HCT116 (cell line): ENCODE measurements around the gene EID2B. TPM values are rescaled to one million over a fixed set of nuclear protein-coding genes. Genes with fewer than 3 reads are reported as not detected.
A peak's percentile ranks its signal among the peaks of the same experiment; 100 is the strongest.

Experiments
- ATAC-seq: fragments of 200-7000 bp; cut with Tn5 transposase; 2 replicates; pipeline ENCODE4 v1.9.1; 2020; ENCODE audit warnings: mild to moderate bottlenecking, moderate library complexity
- BruUV-seq: library from RNA; stranded (reverse); fragments of 400-500 nt; replicated peaks from 2 replicates; lab custom pipeline; 2021; lab: Mats Ljungman, UMichigan
- CTCF ChIA-PET: fragments of 300-600 bp; sonication (Branson Sonifier 250); formaldehyde crosslinking; loops from one replicate; lab custom pipeline; 2021; ENCODE audit warnings: antibody characterized with exemption; lab: Charles Lee
- POLR2A ChIA-PET: fragments of 300-600, 350-600 bp; sonication (Branson Sonifier 250); formaldehyde crosslinking; loops from one replicate; lab custom pipeline; 2021; ENCODE audit warnings: antibody characterized with exemption; lab: Charles Lee
- RAD21 ChIA-PET, 2 experiments: fragments of 300-600 bp; sonication (Branson Sonifier 250); formaldehyde crosslinking; loops; one replicate each; lab custom pipeline; 2023; ENCODE audit warnings: low total read pairs in 2 of 2; ENCODE audit not compliant: uncharacterized antibody in 2 of 2, unreplicated experiment in 2 of 2, low non-redundant PET in 1 of 2; lab: Charles Lee
- DNase-seq: peaks from one replicate; pipeline ENCODE4 v3.0.0-alpha.2; 2010; ENCODE audit warnings: low read depth, low spot score
- H2AFZ ChIP-seq: fragments of 200-600 bp; shearing (Covaris generic), sonication (generic); 2 replicates; pipeline ENCODE4 v1.6.1; 2017; ENCODE audit warnings: low read depth, mixed run types, mixed read lengths, antibody characterized with exemption, low read length; ENCODE audit not compliant: poor library complexity, severe bottlenecking
- H3K27ac ChIP-seq: 2 replicates; pipeline ENCODE4 v1.5.1; 2012; ENCODE audit warnings: low read depth, low read length
- H3K27me3 ChIP-seq: fragments of 200-600 bp; sonication (generic); 2 replicates; pipeline ENCODE4 v1.6.1; 2016; ENCODE audit warnings: mixed run types, low read length, mixed read lengths; ENCODE audit not compliant: insufficient read depth
- H3K36me3 ChIP-seq, 2 experiments: fragments of 200-500 bp in 1 of 2; fragments of 200-600 bp in 1 of 2; sonication (Bioruptor generic) in 1 of 2; sonication (generic) in 1 of 2; 2 replicates each; pipeline versions ENCODE4 v1.5.1 to v1.6.1; 2014 to 2016; ENCODE audit warnings: low read length in 2 of 2, inconsistent platforms in 1 of 2, mixed read lengths in 1 of 2, mixed run types in 1 of 2; ENCODE audit not compliant: insufficient read depth in 2 of 2, control insufficient read depth in 1 of 2
- H3K4me1 ChIP-seq, 2 experiments: fragments of 200-600 bp in 1 of 2; sonication (generic) in 1 of 2; 2 replicates each; pipeline versions ENCODE4 v1.5.1 to v1.6.1; 2012 to 2017; ENCODE audit warnings: low read length in 2 of 2, inconsistent platforms in 1 of 2, mild to moderate bottlenecking in 1 of 2, mixed read lengths in 1 of 2, mixed run types in 1 of 2, moderate library complexity in 1 of 2; ENCODE audit not compliant: insufficient read depth in 2 of 2, control insufficient read depth in 1 of 2
- H3K4me2 ChIP-seq: fragments of 200-600 bp; sonication (generic); 2 replicates; pipeline ENCODE4 v1.6.1; 2017; ENCODE audit warnings: mixed run types, low read length, mixed read lengths
- H3K4me3 ChIP-seq, 2 experiments: fragments of 200-600 bp in 1 of 2; sonication (generic) in 1 of 2; replicated peaks in 1 of 2; 2 replicates each; pipeline ENCODE4 v1.5.1; 2011 to 2016; ENCODE audit warnings: low read length in 2 of 2, control low read depth in 1 of 2, low read depth in 1 of 2, mild to moderate bottlenecking in 1 of 2, mixed read lengths in 1 of 2, mixed run types in 1 of 2
- H3K79me2 ChIP-seq: fragments of 200-600 bp; sonication (generic); 2 replicates; pipeline ENCODE4 v1.6.1; 2017; ENCODE audit warnings: mild to moderate bottlenecking, mixed run types, low read length, moderate library complexity, mixed read lengths; ENCODE audit not compliant: insufficient read depth
- H3K9ac ChIP-seq: fragments of 200-600 bp; sonication (generic); 2 replicates; pipeline ENCODE4 v1.6.1; 2016; ENCODE audit warnings: low read length, mixed read lengths
- H3K9me2 ChIP-seq: fragments of 200-600 bp; sonication (generic), shearing (Covaris generic); 2 replicates; pipeline ENCODE4 v1.6.1; 2017; ENCODE audit warnings: mixed run types, mild to moderate bottlenecking, moderate library complexity; ENCODE audit not compliant: insufficient read depth
- H3K9me3 ChIP-seq, 2 experiments: fragments of 200-500 bp in 1 of 2; fragments of 200-600 bp in 1 of 2; sonication (Bioruptor generic) in 1 of 2; sonication (generic) in 1 of 2; 2 replicates each; pipeline ENCODE4 v1.6.1; 2014 to 2017; ENCODE audit warnings: low read length in 2 of 2, mixed read lengths in 2 of 2, inconsistent platforms in 1 of 2, low read depth in 1 of 2, mild to moderate bottlenecking in 1 of 2, mixed run types in 1 of 2, moderate library complexity in 1 of 2; ENCODE audit not compliant: control insufficient read depth in 1 of 2, insufficient read depth in 1 of 2
- H4K20me1 ChIP-seq: fragments of 200-600 bp; sonication (generic), shearing (Covaris generic); 2 replicates; pipeline ENCODE4 v1.6.1; 2017; ENCODE audit warnings: mixed run types, mild to moderate bottlenecking, moderate library complexity; ENCODE audit not compliant: insufficient read depth
- CBX3 ChIP-seq: IDR thresholded peaks from 2 replicates; pipeline ENCODE4 v1.6.1; 2012; ENCODE audit warnings: low read depth
- EGR1 ChIP-seq: IDR thresholded peaks from 2 replicates; pipeline ENCODE4 v1.6.1; 2012; ENCODE audit warnings: low read depth
- EZH2phosphoT487 ChIP-seq: fragments of 200-600 bp; IDR thresholded peaks from 2 replicates; pipeline ENCODE4 v1.6.1; 2018; ENCODE audit warnings: antibody characterized with exemption, borderline replicate concordance
- RAD21 ChIP-seq: IDR thresholded peaks from 2 replicates; pipeline ENCODE4 v1.6.1; 2012; ENCODE audit warnings: low read depth, mild to moderate bottlenecking
- SIN3A ChIP-seq: IDR thresholded peaks from 2 replicates; pipeline ENCODE4 v1.6.1; 2012; ENCODE audit warnings: low read depth
- SP1 ChIP-seq: IDR thresholded peaks from 2 replicates; pipeline ENCODE4 v1.6.1; 2012; ENCODE audit warnings: low read depth
- SRF ChIP-seq: IDR thresholded peaks from 2 replicates; pipeline ENCODE4 v1.6.1; 2012; ENCODE audit warnings: low read depth
- ZFX ChIP-seq: fragments of 450-650 bp; IDR thresholded peaks from 2 replicates; pipeline ENCODE4 v1.6.1; 2017
- intact Hi-C: fragments of 100-400 bp; cut with micrococcal nuclease; formaldehyde crosslinking; loops from 2 replicates; pipeline ENCODE4 v1.10.0; 2022
- total RNA-seq: library from RNA; stranded (reverse); gene quantifications from one replicate; pipeline ENCODE4 v1.2.1, GENCODE V29; 2021; ENCODE audit not compliant: unreplicated experiment
- TF ChIP-seq, protein P1 (sequence below), 3 experiments: fragments of 200-600 bp in 1 of 3; sonication (generic) in 1 of 3; IDR thresholded peaks in 2 of 3; conservative IDR thresholded peaks in 1 of 3; 2 replicates each; pipeline ENCODE4 v1.5.1; 2012 to 2017; ENCODE audit warnings: low read depth in 2 of 3, low read length in 2 of 3, antibody characterized with exemption in 1 of 3, borderline replicate concordance in 1 of 3, control low read depth in 1 of 3, mild to moderate bottlenecking in 1 of 3, mixed read lengths in 1 of 3, mixed run types in 1 of 3, moderate library complexity in 1 of 3; ENCODE audit not compliant: insufficient read depth in 1 of 3
- TF ChIP-seq, protein P2 (sequence below): IDR thresholded peaks from 2 replicates; pipeline ENCODE4 v1.6.1; 2012; ENCODE audit warnings: low read depth

The EID2B gene
- total RNA-seq, 1 experiment from 2014 or later, result 1.2 TPM

DNA sequence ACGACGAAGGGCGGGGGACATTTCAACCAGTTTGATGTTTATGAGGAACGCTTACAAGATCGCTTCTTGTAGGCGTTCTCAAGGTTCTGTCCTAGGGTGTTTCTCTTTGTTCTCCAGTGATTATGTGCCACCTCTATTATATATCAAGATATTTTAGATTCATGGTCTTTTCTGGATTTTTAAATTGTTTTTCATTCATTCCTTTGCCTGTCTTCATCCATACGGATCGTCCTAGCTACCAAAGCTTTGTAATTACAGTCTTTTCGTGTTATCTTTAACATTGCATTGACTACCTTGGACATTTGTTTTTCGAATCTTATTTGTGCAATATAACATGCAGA lies 7.7 kb upstream of the EID2B start:
- Histone ChIP-seq H3K27ac (no peak overlapping the region), H3K79me2 (peaks cover 16% of the 10 kb centered on the region), H3K27me3 (no peaks in the 10 kb centered on the region), H3K4me1 (peaks cover 11 to 21% of the 10 kb centered on the region in 2 experiments), H3K4me3 (peak overlapping the region; percentile 78 to 82), H3K36me3 (no peaks in the 10 kb centered on the region), H3K4me2 (peak overlapping the region; percentile 93), H3K9me3 (no peaks in the 10 kb centered on the region), H2AFZ (peak overlapping the region; percentile 99), H4K20me1 (no peaks in the 10 kb centered on the region), H3K9ac (peak overlapping the region; percentile 71; the same call in 1 of the 2 replicates), H3K9me2 (no peaks in the 10 kb centered on the region)
- no TSS peak for BruUV-seq
- ATAC-seq (peak; percentile 13), DNase-seq (no peak)
- TF ChIP-seq ZFX (no peak), CBX3 (0 out of 2 replicates have a peak, but pooled peaks have one; percentile 20)
- TF ChIP-seq, protein P1, sequence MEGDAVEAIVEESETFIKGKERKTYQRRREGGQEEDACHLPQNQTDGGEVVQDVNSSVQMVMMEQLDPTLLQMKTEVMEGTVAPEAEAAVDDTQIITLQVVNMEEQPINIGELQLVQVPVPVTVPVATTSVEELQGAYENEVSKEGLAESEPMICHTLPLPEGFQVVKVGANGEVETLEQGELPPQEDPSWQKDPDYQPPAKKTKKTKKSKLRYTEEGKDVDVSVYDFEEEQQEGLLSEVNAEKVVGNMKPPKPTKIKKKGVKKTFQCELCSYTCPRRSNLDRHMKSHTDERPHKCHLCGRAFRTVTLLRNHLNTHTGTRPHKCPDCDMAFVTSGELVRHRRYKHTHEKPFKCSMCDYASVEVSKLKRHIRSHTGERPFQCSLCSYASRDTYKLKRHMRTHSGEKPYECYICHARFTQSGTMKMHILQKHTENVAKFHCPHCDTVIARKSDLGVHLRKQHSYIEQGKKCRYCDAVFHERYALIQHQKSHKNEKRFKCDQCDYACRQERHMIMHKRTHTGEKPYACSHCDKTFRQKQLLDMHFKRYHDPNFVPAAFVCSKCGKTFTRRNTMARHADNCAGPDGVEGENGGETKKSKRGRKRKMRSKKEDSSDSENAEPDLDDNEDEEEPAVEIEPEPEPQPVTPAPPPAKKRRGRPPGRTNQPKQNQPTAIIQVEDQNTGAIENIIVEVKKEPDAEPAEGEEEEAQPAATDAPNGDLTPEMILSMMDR (IDR thresholded peaks at IDR 0.05 in 2 of 3, conservative IDR thresholded peaks at IDR 0.05 in 1 of 3; ENCODE audit: borderline replicate concordance in 1 of 3, insufficient read depth in 1 of 3, low read depth in 2 of 3, low read length in 2 of 3), result peak in 1 of 3 experiments; percentile 11; a peak in 1 of 6 replicates
- RAD21 ChIA-PET, result no interaction called here
- intact Hi-C loops, result loop anchor here (2.0 kb wide), 1 partner anchor 100 kb away; no protein-coding TSS in a partner anchor
- CTCF ChIA-PET, result interaction anchor here (0.9 to 1.9 kb wide), 4 partner anchors 8 to 133 kb away, joined by 3 to 9 read pairs (median 4); no protein-coding TSS in a partner anchor
- POLR2A ChIA-PET, result interaction anchor here (1.6 kb wide), 1 partner anchor 105 kb away, joined by 5 read pairs; the partner anchor contains the start of gene RPS16

DNA sequence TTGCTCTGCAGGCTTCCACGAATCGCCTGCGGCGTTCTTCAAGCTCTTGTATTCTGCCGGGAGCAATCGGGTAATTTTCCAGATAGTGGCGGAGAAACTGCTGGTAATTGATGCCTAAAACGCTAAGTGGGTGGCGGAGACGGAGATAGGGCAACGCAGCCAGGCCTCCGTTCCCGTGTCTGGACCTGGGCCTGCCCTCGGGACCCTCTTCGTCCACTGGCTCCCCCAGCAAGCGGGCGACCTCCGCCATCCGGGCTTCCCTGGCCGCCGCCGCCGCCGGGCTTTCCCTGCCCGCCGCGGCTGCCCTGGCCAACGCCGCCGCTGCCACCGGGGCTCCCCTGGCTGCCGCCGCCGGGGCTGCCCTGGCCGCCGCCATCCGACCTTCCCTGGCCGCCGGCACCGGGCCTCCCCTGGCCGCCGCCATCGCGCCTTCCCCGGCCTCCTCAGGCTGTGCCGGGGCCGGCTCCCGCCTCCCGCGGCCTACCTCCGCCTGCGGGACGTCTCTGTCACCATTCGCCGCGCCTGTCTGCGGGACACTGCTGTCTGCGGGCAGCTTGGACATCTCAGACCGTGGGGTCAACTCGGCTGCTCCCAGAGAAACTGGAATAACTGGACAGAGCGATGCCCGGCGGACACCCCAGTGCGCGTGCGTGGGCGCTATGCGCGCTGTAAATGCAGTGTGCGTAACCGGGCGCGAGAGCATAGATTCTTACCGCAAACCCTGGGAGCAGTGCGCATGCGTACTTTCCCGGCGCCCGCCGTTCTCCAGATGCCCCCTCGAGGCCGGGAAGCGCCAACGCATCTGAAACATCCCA lies 7.1 kb upstream of the EID2B start, which contains the start of gene EID2:
Gene EID2, minus strand, starts transcription at position 644 of the 815 bp plus-strand sequence. Its CDS starts 82 bp downstream, at position 562.
- CTCF ChIA-PET, result interaction anchor here (0.9 to 1.9 kb wide), 4 partner anchors 9 to 133 kb away, joined by 3 to 9 read pairs (median 4); no protein-coding TSS in a partner anchor
- H3K9me2 ChIP-seq, result no peaks in the 10 kb centered on the region
- peak; percentile 96 for ATAC-seq
- no peaks in the 10 kb centered on the region for H3K27me3 ChIP-seq
- POLR2A ChIA-PET, result interaction anchor here (1.6 kb wide), 1 partner anchor 104 kb away, joined by 5 read pairs; the partner anchor contains the start of gene RPS16
- peak within 1 kb of the TSS; percentile 78 to 82 for H3K4me3 ChIP-seq
- intact Hi-C loops, result loop anchor here (2.0 to 10.0 kb wide), 2 partner anchors 99 to 325 kb away; no protein-coding TSS in a partner anchor
- no TSS peak for BruUV-seq
- peak within 1 kb of the TSS; percentile 86 for H3K27ac ChIP-seq
- no peaks in the 10 kb centered on the region for H4K20me1 ChIP-seq
- RAD21 ChIA-PET, result no interaction called here
- peak within 1 kb of the TSS; percentile 99 for H2AFZ ChIP-seq
- no peaks in the 10 kb centered on the region for H3K9me3 ChIP-seq
- H3K36me3 ChIP-seq, result no peaks in the 10 kb centered on the region
- peaks cover 11 to 19% of the 10 kb centered on the region in 2 experiments for H3K4me1 ChIP-seq
- H3K9ac ChIP-seq, result peak within 1 kb of the TSS; percentile 71
- peak; percentile 84 for DNase-seq
- peak within 1 kb of the TSS; percentile 93 for H3K4me2 ChIP-seq
- peaks cover 16% of the 10 kb centered on the region for H3K79me2 ChIP-seq
- TF ChIP-seq SIN3A (no peak), SP1 (no peak), EGR1 (peak; percentile 92), ZFX (peak; percentile 95), RAD21 (peak; percentile 65), EZH2phosphoT487 (no peak), SRF (no peak)
- TF ChIP-seq, protein P2, sequence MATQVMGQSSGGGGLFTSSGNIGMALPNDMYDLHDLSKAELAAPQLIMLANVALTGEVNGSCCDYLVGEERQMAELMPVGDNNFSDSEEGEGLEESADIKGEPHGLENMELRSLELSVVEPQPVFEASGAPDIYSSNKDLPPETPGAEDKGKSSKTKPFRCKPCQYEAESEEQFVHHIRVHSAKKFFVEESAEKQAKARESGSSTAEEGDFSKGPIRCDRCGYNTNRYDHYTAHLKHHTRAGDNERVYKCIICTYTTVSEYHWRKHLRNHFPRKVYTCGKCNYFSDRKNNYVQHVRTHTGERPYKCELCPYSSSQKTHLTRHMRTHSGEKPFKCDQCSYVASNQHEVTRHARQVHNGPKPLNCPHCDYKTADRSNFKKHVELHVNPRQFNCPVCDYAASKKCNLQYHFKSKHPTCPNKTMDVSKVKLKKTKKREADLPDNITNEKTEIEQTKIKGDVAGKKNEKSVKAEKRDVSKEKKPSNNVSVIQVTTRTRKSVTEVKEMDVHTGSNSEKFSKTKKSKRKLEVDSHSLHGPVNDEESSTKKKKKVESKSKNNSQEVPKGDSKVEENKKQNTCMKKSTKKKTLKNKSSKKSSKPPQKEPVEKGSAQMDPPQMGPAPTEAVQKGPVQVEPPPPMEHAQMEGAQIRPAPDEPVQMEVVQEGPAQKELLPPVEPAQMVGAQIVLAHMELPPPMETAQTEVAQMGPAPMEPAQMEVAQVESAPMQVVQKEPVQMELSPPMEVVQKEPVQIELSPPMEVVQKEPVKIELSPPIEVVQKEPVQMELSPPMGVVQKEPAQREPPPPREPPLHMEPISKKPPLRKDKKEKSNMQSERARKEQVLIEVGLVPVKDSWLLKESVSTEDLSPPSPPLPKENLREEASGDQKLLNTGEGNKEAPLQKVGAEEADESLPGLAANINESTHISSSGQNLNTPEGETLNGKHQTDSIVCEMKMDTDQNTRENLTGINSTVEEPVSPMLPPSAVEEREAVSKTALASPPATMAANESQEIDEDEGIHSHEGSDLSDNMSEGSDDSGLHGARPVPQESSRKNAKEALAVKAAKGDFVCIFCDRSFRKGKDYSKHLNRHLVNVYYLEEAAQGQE, result no peak
